Colonic mucosa (tissue), 4 donors: ENCODE measurements around the gene RFTN2. TPM values are rescaled to one million over a fixed set of nuclear protein-coding genes. Genes with fewer than 3 reads are reported as not detected.

Experiments
- DNase-seq: peaks from one replicate; pipeline ENCODE4 v3.0.0-alpha.2; 2020
- H3K27ac ChIP-seq: fragments of 200-600 bp; one replicate; pipeline ENCODE4 v1.8.0; 2021
- H3K27me3 ChIP-seq: fragments of 200-600 bp; one replicate; pipeline ENCODE4 v1.8.0; 2021
- H3K36me3 ChIP-seq: fragments of 200-600 bp; one replicate; pipeline ENCODE4 v1.8.0; 2021
- H3K4me1 ChIP-seq: fragments of 200-600 bp; one replicate; pipeline ENCODE4 v1.8.0; 2021; ENCODE audit warnings: mild to moderate bottlenecking
- H3K4me3 ChIP-seq: fragments of 200-600 bp; one replicate; pipeline ENCODE4 v1.8.0; 2021
- H3K9ac ChIP-seq, 2 donors: one replicate each; pipeline ENCODE4 v1.7.0; 2013; ENCODE audit warnings: control low read depth in 2 of 2, low read depth in 2 of 2, low read length in 2 of 2
- H3K9me3 ChIP-seq: fragments of 200-600 bp; one replicate; pipeline ENCODE4 v1.8.0; 2021
- intact Hi-C: fragments of 100-400 bp; cut with DNase I; formaldehyde crosslinking; loops from one replicate; pipeline ENCODE4 v1.14.1; 2022
- total RNA-seq, 2 donors: library from RNA; stranded (reverse); fragmentation: NEBNext Ultra II Directional in 1 of 2; extraction: Animal tissue kit (Norgen Biotek cat#: 25700) in 1 of 2; gene quantifications; one replicate each; pipeline ENCODE4 v1.2.1, GENCODE V29; 2021
- TF ChIP-seq, protein P1 (sequence below): fragments of 200-600 bp; IDR thresholded peaks from one replicate; pipeline ENCODE4 v1.8.0; 2022; ENCODE audit warnings: antibody characterized with exemption, mild to moderate bottlenecking
- donor health status: healthy.
- donor health status: DM: no; HTN: no; CAD: no.
- donor health status: DM: no; HTN: no; CAD: no.

RFTN2 gene
- total RNA-seq, 2 donors from 2014 or later = 0.49 to 2.2 TPM

DNA sequence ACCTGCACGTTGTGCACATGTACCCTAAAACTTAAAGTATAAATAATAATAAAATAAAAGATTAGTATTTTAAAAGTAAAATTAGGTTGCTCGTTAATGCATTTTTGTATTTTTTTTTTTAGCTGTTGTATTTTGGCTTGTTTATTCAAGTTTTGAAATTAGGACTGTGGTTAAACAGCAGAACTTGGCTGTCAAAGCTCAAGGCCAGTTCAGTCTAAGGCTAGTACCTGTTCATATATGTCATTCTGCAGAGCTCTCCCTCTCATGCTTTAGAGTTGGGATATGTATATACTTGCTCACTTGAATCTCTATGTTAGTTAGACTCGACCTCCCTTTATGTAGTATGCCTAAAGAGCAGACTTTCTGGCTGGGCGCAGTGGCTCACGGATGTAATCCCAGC lies 126.8 kb downstream of the RFTN2 start:
- Histone ChIP-seq H3K9me3 (no peaks in the 10 kb centered on the region), H3K36me3 (peaks cover 15% of the 10 kb centered on the region), H3K4me1 (no peaks in the 10 kb centered on the region), H3K27me3 (no peaks in the 10 kb centered on the region), H3K9ac (no peak overlapping the region), H3K27ac (no peak overlapping the region), H3K4me3 (no peak overlapping the region)
- intact Hi-C loops = no loop called here
- DNase-seq = no peak
- TF ChIP-seq, protein P1, sequence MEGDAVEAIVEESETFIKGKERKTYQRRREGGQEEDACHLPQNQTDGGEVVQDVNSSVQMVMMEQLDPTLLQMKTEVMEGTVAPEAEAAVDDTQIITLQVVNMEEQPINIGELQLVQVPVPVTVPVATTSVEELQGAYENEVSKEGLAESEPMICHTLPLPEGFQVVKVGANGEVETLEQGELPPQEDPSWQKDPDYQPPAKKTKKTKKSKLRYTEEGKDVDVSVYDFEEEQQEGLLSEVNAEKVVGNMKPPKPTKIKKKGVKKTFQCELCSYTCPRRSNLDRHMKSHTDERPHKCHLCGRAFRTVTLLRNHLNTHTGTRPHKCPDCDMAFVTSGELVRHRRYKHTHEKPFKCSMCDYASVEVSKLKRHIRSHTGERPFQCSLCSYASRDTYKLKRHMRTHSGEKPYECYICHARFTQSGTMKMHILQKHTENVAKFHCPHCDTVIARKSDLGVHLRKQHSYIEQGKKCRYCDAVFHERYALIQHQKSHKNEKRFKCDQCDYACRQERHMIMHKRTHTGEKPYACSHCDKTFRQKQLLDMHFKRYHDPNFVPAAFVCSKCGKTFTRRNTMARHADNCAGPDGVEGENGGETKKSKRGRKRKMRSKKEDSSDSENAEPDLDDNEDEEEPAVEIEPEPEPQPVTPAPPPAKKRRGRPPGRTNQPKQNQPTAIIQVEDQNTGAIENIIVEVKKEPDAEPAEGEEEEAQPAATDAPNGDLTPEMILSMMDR = no peak

DNA sequence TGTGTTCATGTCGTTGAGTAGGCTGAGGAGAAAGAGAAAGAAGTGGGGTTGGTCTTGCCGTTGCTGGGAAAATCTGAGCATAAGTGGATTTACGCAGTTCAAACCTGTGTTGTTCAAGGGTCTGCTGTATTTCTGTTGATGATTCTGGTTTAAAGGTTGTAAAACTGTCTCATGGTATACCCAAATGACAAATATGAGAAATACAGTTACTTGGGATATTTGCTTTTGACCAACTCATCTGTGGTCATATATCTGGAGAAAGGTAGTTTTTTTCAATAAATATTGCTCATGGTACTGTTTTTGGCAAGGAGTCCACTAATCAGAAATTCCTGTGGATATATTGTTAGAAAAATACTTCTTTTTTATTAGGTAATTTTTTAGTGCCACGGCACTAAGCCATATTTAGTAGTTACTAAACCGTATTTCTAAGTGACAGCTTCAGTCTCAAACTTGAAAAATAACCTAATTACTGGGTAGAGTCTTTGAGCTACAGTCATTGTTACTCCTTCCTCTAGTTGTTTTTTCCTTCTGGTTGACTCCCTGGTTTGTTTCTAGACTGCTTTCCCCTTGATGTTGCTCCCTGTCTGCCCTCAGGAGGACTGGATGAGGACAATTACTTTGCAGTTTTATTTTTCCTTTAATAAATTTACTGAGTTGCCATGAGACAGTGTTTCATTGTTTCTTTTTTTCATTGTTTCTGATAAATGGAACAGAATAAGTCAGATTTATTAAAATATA lies 128.1 kb downstream of the RFTN2 start:
- DNase-seq = no peak
- Histone ChIP-seq H3K9ac (no peak overlapping the region), H3K27me3 (no peaks in the 10 kb centered on the region), H3K4me1 (no peaks in the 10 kb centered on the region), H3K36me3 (peaks cover 15% of the 10 kb centered on the region), H3K27ac (no peak overlapping the region), H3K4me3 (no peak overlapping the region), H3K9me3 (no peaks in the 10 kb centered on the region)
- intact Hi-C loops = no loop called here
- TF ChIP-seq, protein P1 = no peak

DNA sequence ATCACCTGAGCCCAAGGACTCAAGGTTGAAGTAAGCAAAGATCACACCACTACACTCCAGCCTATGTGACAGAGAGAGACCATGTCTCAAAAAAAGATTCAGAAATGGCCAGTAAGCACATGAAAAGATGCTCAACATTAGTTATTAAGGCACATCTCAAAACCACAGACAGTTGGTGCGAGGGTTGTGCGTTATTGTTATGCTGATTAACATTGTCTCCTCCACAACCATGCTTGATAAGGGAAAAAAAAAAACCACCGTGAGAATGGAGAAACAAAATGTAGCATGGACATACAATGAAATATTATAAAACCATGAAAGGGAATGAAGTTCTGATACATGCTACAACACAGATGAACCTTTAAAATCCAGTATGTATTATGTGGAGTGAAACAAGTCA lies 132.2 kb downstream of the RFTN2 start:
- Histone ChIP-seq H3K27me3 (no peaks in the 10 kb centered on the region), H3K4me3 (no peak overlapping the region), H3K9me3 (no peaks in the 10 kb centered on the region), H3K9ac (no peak overlapping the region), H3K27ac (no peak overlapping the region), H3K36me3 (no peaks in the 10 kb centered on the region), H3K4me1 (no peaks in the 10 kb centered on the region)
- no peak for DNase-seq
- TF ChIP-seq, protein P1 = no peak
- intact Hi-C loops = no loop called here

DNA sequence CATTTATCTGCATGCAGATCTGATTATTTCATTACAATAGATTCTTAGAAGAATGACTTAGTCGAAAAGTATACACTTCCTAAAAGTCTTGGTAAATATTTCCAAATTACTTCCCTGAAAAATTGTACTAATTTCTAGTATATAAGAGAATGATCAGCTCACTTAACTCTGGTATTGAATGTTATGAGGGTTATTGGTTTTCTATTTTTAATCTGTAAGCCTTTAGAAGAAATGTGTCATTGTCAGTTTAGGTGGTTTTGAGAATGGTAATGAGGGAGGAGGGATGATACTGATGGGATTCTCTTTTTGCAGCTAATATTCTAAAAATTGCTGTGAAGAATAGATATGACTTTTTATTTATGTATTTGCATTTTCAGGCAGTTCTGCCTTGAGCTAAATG lies 135.7 kb downstream of the RFTN2 start:
- H3K9ac ChIP-seq = no peak overlapping the region
- intact Hi-C loops = no loop called here
- H3K4me1 ChIP-seq = no peaks in the 10 kb centered on the region
- H3K4me3 ChIP-seq = no peak overlapping the region
- no peak overlapping the region for H3K27ac ChIP-seq
- peaks cover 4% of the 10 kb centered on the region for H3K36me3 ChIP-seq
- TF ChIP-seq, protein P1 = no peak
- H3K27me3 ChIP-seq = no peaks in the 10 kb centered on the region
- DNase-seq = no peak
- H3K9me3 ChIP-seq = no peaks in the 10 kb centered on the region

DNA sequence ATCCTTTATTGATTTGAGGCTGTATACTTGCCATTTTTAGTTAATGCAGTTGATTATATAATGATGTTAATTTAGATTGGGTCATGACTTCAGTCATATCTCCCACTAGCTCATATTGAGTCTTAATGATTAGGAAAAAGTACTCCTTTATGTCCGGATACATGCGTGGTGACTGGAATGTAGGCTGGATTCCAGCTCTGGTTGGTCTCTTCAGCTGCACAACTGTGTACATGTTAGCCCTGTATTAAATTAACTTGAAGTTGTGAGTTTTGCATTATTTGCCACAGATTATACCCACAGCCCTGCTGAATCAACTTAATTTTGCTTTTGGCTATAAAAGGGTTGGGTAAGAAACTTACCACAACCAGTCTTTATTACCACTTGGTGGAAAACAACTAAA lies 137.0 kb downstream of the RFTN2 start:
- Histone ChIP-seq H3K9me3 (no peaks in the 10 kb centered on the region), H3K36me3 (peaks cover 4% of the 10 kb centered on the region), H3K27ac (no peak overlapping the region), H3K27me3 (no peaks in the 10 kb centered on the region), H3K4me3 (no peak overlapping the region), H3K9ac (no peak overlapping the region), H3K4me1 (no peaks in the 10 kb centered on the region)
- no peak for DNase-seq
- intact Hi-C loops = no loop called here
- TF ChIP-seq, protein P1 = no peak

Other genes starting within 250 kb of the RFTN2 start
- 100 to 1,000 TPM; 186 to 242 TPM for gene SF3B1, start 240.6 kb downstream of the RFTN2 start, total RNA-seq
- gene COQ10B, start 222.0 kb downstream of the RFTN2 start, total RNA-seq = 10 to 100 TPM; 15.5 to 38.5 TPM
- 100 to 1,000 TPM; 232 to 794 TPM for gene HSPD1, start 175.7 kb downstream of the RFTN2 start, total RNA-seq
- 100 to 1,000 TPM; 101 to 297 TPM for gene HSPE1, start 175.2 kb downstream of the RFTN2 start, total RNA-seq
- 10 to 100 TPM; 24.7 to 34.1 TPM for gene MOB4, start 159.5 kb downstream of the RFTN2 start, total RNA-seq
- gene MARS2, start 29.8 kb upstream of the RFTN2 start, total RNA-seq = 10 to 100 TPM in 1 of 2 donors, 1 to 10 TPM in 1; 8.3 to 17.0 TPM
- gene BOLL, start 109.7 kb upstream of the RFTN2 start, total RNA-seq = not detected
- 1 to 10 TPM in 1 of 2 donors, under 1 TPM in 1; 0.30 to 1.3 TPM for gene PLCL1, start 129.0 kb upstream of the RFTN2 start, total RNA-seq